Fibroblast of lung (primary cell): ENCODE results near the gene MARCO. TPM values are rescaled to one million over a fixed set of nuclear protein-coding genes. Genes with fewer than 3 reads are reported as not detected.

Experiments used
- DNase-seq, 2 donors: peaks; one replicate each; pipeline versions ENCODE4 v3.0.0 to v3.0.0-alpha.2; 2010; ENCODE audit warnings: low read depth in 2 of 2
- H2AFZ ChIP-seq: 2 replicates; pipeline ENCODE4 v1.5.1; 2012; ENCODE audit warnings: low read length, control low read depth, inconsistent platforms
- H3K27ac ChIP-seq: 2 replicates; pipeline ENCODE4 v1.5.1; 2011; ENCODE audit warnings: low read length, control low read depth; ENCODE audit not compliant: insufficient read depth
- H3K27me3 ChIP-seq: 2 replicates; pipeline ENCODE4 v1.5.1; 2011; ENCODE audit warnings: mild to moderate bottlenecking, low read length; ENCODE audit not compliant: control insufficient read depth, insufficient read depth
- H3K36me3 ChIP-seq: 2 replicates; pipeline ENCODE4 v1.5.1; 2011; ENCODE audit warnings: low read length; ENCODE audit not compliant: control insufficient read depth, insufficient read depth
- H3K4me1 ChIP-seq: 2 replicates; pipeline ENCODE4 v1.5.1; 2011; ENCODE audit warnings: low read length; ENCODE audit not compliant: control insufficient read depth, insufficient read depth; ENCODE audit errors: extremely low read depth
- H3K4me2 ChIP-seq: 2 replicates; pipeline ENCODE4 v1.5.1; 2011; ENCODE audit warnings: low read length, control low read depth; ENCODE audit not compliant: insufficient read depth; ENCODE audit errors: extremely low read depth
- H3K4me3 ChIP-seq, 4 experiments: fragments of 200-600 bp in 1 of 4; sonication (generic) in 1 of 4; replicated peaks in 1 of 4; 2 replicates each; pipeline ENCODE4 v1.5.1; 2011 to 2016; ENCODE audit warnings: low read length in 4 of 4, low read depth in 3 of 4, mild to moderate bottlenecking in 3 of 4, control low read depth in 2 of 4, inconsistent platforms in 1 of 4, mixed read lengths in 1 of 4; ENCODE audit not compliant: insufficient read depth in 1 of 4; ENCODE audit errors: control extremely low read depth in 1 of 4
- H3K79me2 ChIP-seq: 2 replicates; pipeline ENCODE4 v1.5.1; 2012; ENCODE audit warnings: mild to moderate bottlenecking, low read length, inconsistent platforms; ENCODE audit not compliant: control insufficient read depth, insufficient read depth
- H3K9ac ChIP-seq: 2 replicates; pipeline ENCODE4 v1.5.1; 2011; ENCODE audit warnings: mild to moderate bottlenecking, low read length, control low read depth; ENCODE audit not compliant: insufficient read depth
- H3K9me3 ChIP-seq: 2 replicates; pipeline ENCODE4 v1.5.1; 2012; ENCODE audit warnings: low read depth, low read length; ENCODE audit not compliant: control insufficient read depth, insufficient read depth
- H4K20me1 ChIP-seq: 2 replicates; pipeline ENCODE4 v1.5.1; 2011; ENCODE audit warnings: low read length; ENCODE audit not compliant: control insufficient read depth, insufficient read depth; ENCODE audit errors: extremely low read depth
- CTCF ChIP-seq, 2 donors: IDR thresholded peaks in 1 of 2; conservative IDR thresholded peaks in 1 of 2; 1 replicate in 1 of 2; 2 replicates in 1 of 2; pipeline ENCODE4 v1.5.1; 2011 to 2012; ENCODE audit warnings: low read length in 2 of 2, control low read depth in 1 of 2, inconsistent platforms in 1 of 2, low read depth in 1 of 2, mild to moderate bottlenecking in 1 of 2
- EZH2 ChIP-seq: IDR thresholded peaks from 2 replicates; pipeline ENCODE4 v1.5.1; 2012; ENCODE audit warnings: low read length, control low read depth, mild to moderate bottlenecking; ENCODE audit errors: missing control alignments
- polyA plus RNA-seq, 2 donors: library from polyadenylated mRNA; depleted of rRNA in 1 of 2; stranded (reverse) in 1 of 2; unstranded in 1 of 2; fragments of >200 nt; gene quantifications; 2 replicates each; pipeline ENCODE4 v1.2.1, GENCODE V29; 2011 to 2012; ENCODE audit warnings: missing spikeins in 1 of 2
- total RNA-seq: library from RNA; depleted of rRNA; stranded (reverse); fragments of >200 nt; gene quantifications from 2 replicates; pipeline ENCODE4 v1.2.1, GENCODE V29; 2014

The MARCO gene
- total and polyA plus RNA-seq, 2 donors (not counting 1 experiment from before 2014, with no cell fraction given), result not detected

- Histone ChIP-seq H3K4me1 (no peaks in the 10 kb centered on the region), H3K27me3 (no peaks in the 10 kb centered on the region), H3K79me2 (no peaks in the 10 kb centered on the region), H4K20me1 (no peaks in the 10 kb centered on the region), H3K9ac (no peak overlapping the region), H3K9me3 (no peaks in the 10 kb centered on the region), H3K27ac (no peak overlapping the region), H3K4me3 (no peak overlapping the region), H3K36me3 (no peaks in the 10 kb centered on the region), H2AFZ (no peak overlapping the region), H3K4me2 (no peak overlapping the region)
- no peak for TF ChIP-seq CTCF (conservative IDR thresholded peaks at IDR 0.05 in 1 of 2, IDR thresholded peaks at IDR 0.05 in 1 of 2; ENCODE audit: low read depth in 1 of 2, low read length in 2 of 2)
- TF ChIP-seq EZH2, result no peak
- no peak for DNase-seq
Measured at GRCh38 chr2:119024152-119024551, 82.2 kb downstream of the MARCO start.

GRCh38 chr2:119024568-119024967 lies 82.6 kb downstream of the MARCO start:
- no peaks in the 10 kb centered on the region for H3K27me3 ChIP-seq
- H3K4me3 ChIP-seq, result no peak overlapping the region

GRCh38 chr2:119025013-119025412 lies 83.0 kb downstream of the MARCO start:
- no peak overlapping the region for H3K4me3 ChIP-seq
- H3K27ac ChIP-seq, result no peak overlapping the region
- H3K4me1 ChIP-seq, result no peaks in the 10 kb centered on the region
- no peaks in the 10 kb centered on the region for H3K27me3 ChIP-seq
- no peaks in the 10 kb centered on the region for H4K20me1 ChIP-seq
- H3K4me2 ChIP-seq, result no peak overlapping the region
- H3K79me2 ChIP-seq, result no peaks in the 10 kb centered on the region
- no peak for TF ChIP-seq EZH2
- no peak for TF ChIP-seq CTCF (conservative IDR thresholded peaks at IDR 0.05 in 1 of 2, IDR thresholded peaks at IDR 0.05 in 1 of 2; ENCODE audit: low read depth in 1 of 2, low read length in 2 of 2)
- no peak for DNase-seq
- no peak overlapping the region for H2AFZ ChIP-seq
- H3K36me3 ChIP-seq, result no peaks in the 10 kb centered on the region
- H3K9ac ChIP-seq, result no peak overlapping the region
- no peaks in the 10 kb centered on the region for H3K9me3 ChIP-seq

More at GRCh38 chr2:119024568-119024967, 82.6 kb downstream of the MARCO start:
- no peak for TF ChIP-seq CTCF (conservative IDR thresholded peaks at IDR 0.05 in 1 of 2, IDR thresholded peaks at IDR 0.05 in 1 of 2; ENCODE audit: low read depth in 1 of 2, low read length in 2 of 2)
- TF ChIP-seq EZH2, result no peak
- Histone ChIP-seq H2AFZ (no peak overlapping the region), H3K9me3 (no peaks in the 10 kb centered on the region), H3K79me2 (no peaks in the 10 kb centered on the region), H3K36me3 (no peaks in the 10 kb centered on the region), H3K9ac (no peak overlapping the region), H3K27ac (no peak overlapping the region), H3K4me2 (no peak overlapping the region), H4K20me1 (no peaks in the 10 kb centered on the region), H3K4me1 (no peaks in the 10 kb centered on the region)
- no peak for DNase-seq
